ENCODE measurements around the gene FXYD1.

The FXYD1 gene

DNA sequence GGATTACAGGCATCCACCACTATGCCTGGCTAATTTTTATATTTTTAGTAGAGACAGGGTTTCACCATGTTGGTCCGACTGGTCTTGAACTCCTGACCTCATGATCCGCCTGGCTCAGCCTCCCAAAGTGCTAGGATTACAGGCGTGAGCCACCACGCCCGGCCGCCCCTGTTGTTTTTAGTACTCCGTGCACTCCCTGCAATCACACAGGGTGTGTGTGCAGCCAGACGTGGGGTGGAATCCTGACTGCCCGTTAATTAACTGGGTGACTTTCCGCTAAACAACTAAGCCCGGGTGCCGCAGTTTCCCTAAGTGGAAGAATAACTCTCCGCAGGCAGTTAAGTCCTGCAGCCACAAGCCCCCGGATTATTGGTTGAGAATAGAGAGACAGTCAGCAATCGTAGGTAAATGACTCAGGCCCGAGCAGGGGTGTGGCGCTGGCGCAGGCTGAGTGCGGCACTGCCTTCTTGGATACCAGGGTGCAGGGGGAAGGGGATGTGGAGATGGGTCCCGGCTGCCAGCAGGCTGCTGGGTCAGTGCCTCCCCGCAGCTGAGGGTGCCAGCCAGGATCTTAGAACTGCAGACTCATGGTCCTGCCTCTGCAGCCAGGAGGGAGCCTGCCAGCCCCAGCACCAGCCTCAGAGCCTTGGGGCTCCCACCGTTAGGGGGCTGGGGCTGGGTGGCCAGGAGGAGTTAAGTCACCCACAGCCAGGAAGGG is 29.1 kb upstream of the FXYD1 start:
- Mint-ChIP-seq H3K27me3 (ENCODE audit: low read depth) (peaks cover 8% of the 10 kb centered on the region), H3K36me3 (ENCODE audit: low read depth) (no peaks in the 10 kb centered on the region), H3K4me3 (no peak overlapping the region), H3K4me1 (peaks cover 3% of the 10 kb centered on the region), H3K9me3 (no peaks in the 10 kb centered on the region), H3K27ac (no peak overlapping the region)
- TF ChIP-seq CTCF (IDR thresholded peaks at IDR 0.05; ENCODE audit: unreplicated experiment in 3 of 3) = no peak

DNA sequence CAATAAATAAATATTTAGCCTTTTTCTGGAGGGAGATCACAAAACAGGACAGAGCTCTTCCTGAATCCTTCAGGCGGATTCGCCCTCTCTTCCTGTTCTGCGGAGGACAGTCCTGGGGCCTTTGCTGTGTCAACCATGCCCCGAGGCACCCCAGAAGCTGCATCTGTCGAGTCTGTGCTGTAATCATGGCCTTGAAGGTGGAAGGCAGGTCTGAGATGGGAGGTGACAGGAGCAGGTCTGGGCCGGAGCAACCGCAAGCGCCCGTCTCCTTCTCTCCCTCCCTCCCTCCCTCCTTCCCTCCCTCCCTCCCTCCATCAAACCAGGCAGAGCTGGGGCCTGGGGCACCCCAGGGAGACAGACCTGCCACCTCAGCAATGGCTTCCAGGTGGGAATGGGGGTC is 27.6 kb upstream of the FXYD1 start:
- TF ChIP-seq CTCF (IDR thresholded peaks at IDR 0.05; ENCODE audit: unreplicated experiment in 3 of 3) = no peak
- Mint-ChIP-seq H3K27me3 (ENCODE audit: low read depth) (peaks cover 18% of the 10 kb centered on the region), H3K27ac (no peak overlapping the region), H3K9me3 (no peaks in the 10 kb centered on the region), H3K36me3 (ENCODE audit: low read depth) (no peaks in the 10 kb centered on the region), H3K4me3 (no peak overlapping the region), H3K4me1 (peaks cover 13% of the 10 kb centered on the region)

DNA sequence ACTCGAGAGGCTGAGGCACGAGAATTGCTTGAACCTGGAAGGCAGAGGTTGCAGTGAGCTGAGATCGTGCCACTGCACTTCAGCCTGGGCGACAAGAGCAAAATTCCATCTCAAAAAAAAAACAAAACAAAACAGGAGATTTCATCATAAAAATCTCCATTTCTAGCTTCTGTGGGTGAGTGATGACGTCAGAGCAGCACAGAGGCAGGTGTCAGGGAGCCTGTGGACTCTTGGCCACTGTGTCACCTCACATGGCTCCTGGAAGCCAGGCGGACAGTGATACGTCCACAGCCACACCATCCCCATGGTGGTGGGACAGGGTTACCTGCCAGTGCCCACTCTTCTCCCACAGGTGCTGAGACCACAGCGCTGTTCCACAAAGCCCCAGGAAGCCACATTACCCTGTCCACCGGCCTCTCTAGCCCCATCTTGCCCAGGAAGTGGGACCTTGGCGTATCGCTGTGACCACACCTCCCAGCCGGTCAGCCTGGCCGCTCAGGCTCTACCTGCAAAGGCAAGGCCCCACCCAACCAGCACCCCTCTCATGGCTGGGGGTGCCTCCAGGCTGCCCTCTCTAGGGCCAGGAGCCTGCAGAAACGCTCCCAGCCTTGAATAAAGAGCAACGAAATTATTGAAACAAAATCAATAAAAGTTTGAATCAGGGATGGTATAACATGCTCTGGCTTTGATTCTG is 25.5 kb upstream of the FXYD1 start:
- Mint-ChIP-seq H3K36me3 (ENCODE audit: low read depth) (no peaks in the 10 kb centered on the region), H3K4me1 (peaks cover 13% of the 10 kb centered on the region), H3K27me3 (ENCODE audit: low read depth) (peaks cover 12% of the 10 kb centered on the region), H3K9me3 (no peaks in the 10 kb centered on the region), H3K27ac (no peak overlapping the region), H3K4me3 (no peak overlapping the region)
- TF ChIP-seq CTCF (IDR thresholded peaks at IDR 0.05; ENCODE audit: unreplicated experiment in 3 of 3) = no peak

DNA sequence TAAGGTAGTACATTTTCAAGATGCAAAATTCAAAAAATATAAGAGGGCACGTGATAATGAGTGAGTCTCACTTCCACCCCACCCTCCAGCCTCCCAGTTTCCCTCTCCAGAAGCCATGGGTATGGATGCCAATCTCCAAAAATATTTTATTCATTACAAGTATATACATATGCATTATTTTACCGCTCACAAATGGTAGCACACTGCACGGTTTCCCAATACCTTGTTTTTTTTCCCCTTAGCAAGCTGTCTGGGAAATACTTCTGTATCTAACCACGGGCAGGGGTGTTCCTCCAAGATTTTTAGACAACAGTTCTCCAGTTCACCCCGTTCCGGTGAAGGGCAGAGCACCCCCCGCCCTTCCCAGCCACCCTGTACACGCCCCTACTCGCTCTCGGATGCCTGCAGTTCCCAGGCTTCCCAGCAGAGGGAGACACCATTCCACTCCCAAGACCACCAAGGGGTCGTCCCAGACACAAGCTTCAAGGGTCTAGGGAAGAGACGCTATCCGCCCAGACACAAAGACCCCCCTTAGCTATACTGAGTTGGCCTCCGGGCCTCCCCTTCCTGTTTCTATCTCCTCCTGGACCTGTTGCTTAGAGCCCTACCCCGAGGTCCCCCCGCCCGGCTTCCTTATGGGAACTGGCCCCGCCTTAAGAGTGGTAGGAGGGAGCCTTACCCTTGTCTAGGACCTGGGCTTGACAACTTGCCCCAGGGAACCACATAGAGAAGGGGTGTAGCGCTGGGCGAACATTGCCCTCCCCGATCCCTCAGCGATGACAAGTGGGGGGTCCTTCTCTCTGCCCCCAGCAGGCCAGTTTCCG is 24.1 kb upstream of the FXYD1 start:
- no peaks in the 10 kb centered on the region for H3K9me3 Mint-ChIP-seq
- TF ChIP-seq CTCF (IDR thresholded peaks at IDR 0.05; ENCODE audit: unreplicated experiment in 3 of 3) = peak; percentile 96 to 98 (median 97)
- H3K4me1 Mint-ChIP-seq = peaks cover 13% of the 10 kb centered on the region
- peak overlapping the region; percentile 63 to 67 (median 65) for H3K4me3 Mint-ChIP-seq
- H3K27ac Mint-ChIP-seq = peak overlapping the region in 2 of 3 experiments; percentile 42 to 85
- H3K27me3 Mint-ChIP-seq (ENCODE audit: low read depth) = peaks cover 12% of the 10 kb centered on the region
- H3K36me3 Mint-ChIP-seq (ENCODE audit: low read depth) = no peaks in the 10 kb centered on the region

GRCh38 chr19:35115177-35115951 is 23.3 kb upstream of the FXYD1 start, which contains the start of gene FXYD3:
FXYD3 (plus strand) TSS chr19:35115823; CDS start chr19:35119377, 3,554 bp downstream.
- Mint-ChIP-seq H3K4me3 (peak within 1 kb of the TSS; percentile 63 to 67 (median 65)), H3K27ac (peak within 1 kb of the TSS; percentile 16 to 85 (median 42)), H3K27me3 (ENCODE audit: low read depth) (peaks cover 12% of the 10 kb centered on the region), H3K9me3 (no peaks in the 10 kb centered on the region), H3K36me3 (ENCODE audit: low read depth) (no peaks in the 10 kb centered on the region), H3K4me1 (peaks cover 13% of the 10 kb centered on the region)
- TF ChIP-seq CTCF (IDR thresholded peaks at IDR 0.05; ENCODE audit: unreplicated experiment in 3 of 3) = no peak

Data from nephron (organoid).